K562 (cell line): ENCODE measurements around the gene CABP5. TPM values are rescaled to one million over a fixed set of nuclear protein-coding genes. Genes with fewer than 3 reads are reported as not detected.

Experiments
- CBX1 ChIP-seq: sonication (generic); IDR thresholded peaks from 2 replicates; pipeline ENCODE4 v1.6.1; 2016; ENCODE audit warnings: antibody characterized with exemption, low read depth, mild to moderate bottlenecking
- DDX20 ChIP-seq: fragments of 450-650 bp; IDR thresholded peaks from 2 replicates; pipeline ENCODE4 v1.6.1; 2016; ENCODE audit warnings: missing genetic modification characterization, low read depth, mild to moderate bottlenecking, missing compliant biosample characterization, moderate library complexity
- FOSL1 ChIP-seq: fragments of 200-800 bp; sonication (Bioruptor generic); conservative IDR thresholded peaks from 2 replicates; pipeline ENCODE4 v1.6.1; 2016; ENCODE audit warnings: missing genetic modification characterization, missing compliant biosample characterization
- FOXK1 ChIP-seq: sonication (generic); formaldehyde crosslinking; IDR thresholded peaks from 2 replicates; pipeline ENCODE4 v1.8.0; 2022; ENCODE audit warnings: missing genetic modification reagents, mild to moderate bottlenecking, borderline replicate concordance
- HNRNPL ChIP-seq: fragments of 200-400 bp; formaldehyde crosslinking; IDR thresholded peaks from 2 replicates; pipeline ENCODE4 v1.6.1; 2017; ENCODE audit warnings: low read depth, mild to moderate bottlenecking, low read length
- L3MBTL2 ChIP-seq: fragments of 450-650 bp; IDR thresholded peaks from 2 replicates; pipeline ENCODE4 v1.6.1; 2016; ENCODE audit warnings: mild to moderate bottlenecking, moderate library complexity
- MCM7 ChIP-seq, 2 experiments: fragments of 450-650 bp; IDR thresholded peaks; 2 replicates each; pipeline ENCODE4 v1.6.1; 2016 to 2018
- MECOM ChIP-seq: fragments of 250-450 bp; sonication (Bioruptor Pico); IDR thresholded peaks from 2 replicates; pipeline ENCODE4 v1.8.0; 2022; ENCODE audit warnings: inconsistent platforms
- NFATC3 ChIP-seq: fragments of 450-650 bp; IDR thresholded peaks from 2 replicates; pipeline ENCODE4 v1.6.1; 2017; ENCODE audit warnings: mild to moderate bottlenecking
- NFE2 ChIP-seq: IDR thresholded peaks from 2 replicates; pipeline ENCODE4 v1.6.1; 2014; ENCODE audit warnings: antibody characterized with exemption, low read depth
- NRF1 ChIP-seq, 2 experiments: fragments of 450-650 bp; IDR thresholded peaks in 1 of 2; conservative IDR thresholded peaks in 1 of 2; 2 replicates each; pipeline ENCODE4 v1.6.1; 2014; ENCODE audit warnings: mild to moderate bottlenecking in 2 of 2
- RBM34 ChIP-seq: fragments of 200-400 bp; formaldehyde crosslinking; IDR thresholded peaks from 2 replicates; pipeline ENCODE4 v1.6.1; 2018; ENCODE audit warnings: low read length, borderline replicate concordance; ENCODE audit not compliant: insufficient read depth
- SNRNP70 ChIP-seq: fragments of 200-400 bp; formaldehyde crosslinking; optimal IDR thresholded peaks from 2 replicates; pipeline ENCODE3; 2017; ENCODE audit warnings: low read depth, low read length
- SP2 ChIP-seq: IDR thresholded peaks from 2 replicates; pipeline ENCODE4 v1.6.1; 2011; ENCODE audit warnings: mild to moderate bottlenecking, low read depth, low read length, moderate library complexity; ENCODE audit not compliant: poor library complexity, severe bottlenecking; ENCODE audit errors: extremely low read depth
- ZNF75A ChIP-seq: fragments of 450-650 bp; formaldehyde crosslinking; IDR thresholded peaks from 2 replicates; pipeline ENCODE4 v1.4.0; 2020; ENCODE audit warnings: mild to moderate bottlenecking
- ZNF76 ChIP-seq: fragments of 250-450 bp; sonication (Bioruptor Pico); IDR thresholded peaks from 2 replicates; pipeline ENCODE4 v1.4.0; 2020; ENCODE audit warnings: mild to moderate bottlenecking, moderate library complexity, borderline replicate concordance
- polyA plus RNA-seq, 8 experiments: library from polyadenylated mRNA; depleted of rRNA in 4 of 8; stranded (reverse) in 5 of 8; unstranded in 3 of 8; fragments of >200 nt; fragmentation: Nextera tagmentation in 2 of 8; fragmentation: Illumina TruSeq in 1 of 8; extraction: Ambion mirVana in 2 of 8; extraction: Trizol in 1 of 8; gene quantifications; 2 replicates each; pipeline versions ENCODE4 v1.2.1 to v1.2.3, GENCODE V29; 2011 to 2014; ENCODE audit warnings: inconsistent platforms in 1 of 8, missing spikeins in 1 of 8
- total RNA-seq, 7 experiments: library from RNA; depleted of rRNA in 6 of 7; stranded (reverse); fragments of >200 nt in 6 of 7; fragmentation: Illumina TruSeq in 2 of 7; extraction: Trizol in 2 of 7; gene quantifications; 2 replicates each; pipeline versions ENCODE4 v1.2.1 to v1.2.3, GENCODE V29; 2011 to 2021; ENCODE audit warnings: low replicate concordance in 1 of 7

The CABP5 gene
- total and polyA plus RNA-seq, 9 of the 15 experiments (the other 6 are each of a cell fraction or from before 2014, with no cell fraction given) = not detected

- TF ChIP-seq FOXK1 (CRISPR knock-in tag) (no peak), MCM7 (IDR thresholded peaks at IDR 0.05) (no peak), NFATC3 (no peak), SP2 (peak; percentile 15), MECOM (CRISPR knock-in tag) (no peak), NRF1 (conservative IDR thresholded peaks at IDR 0.05 in 1 of 2, IDR thresholded peaks at IDR 0.05 in 1 of 2) (no peak), DDX20 (tag) (no peak), L3MBTL2 (no peak), ZNF75A (CRISPR knock-in tag) (no peak), SNRNP70 (no peak), NFE2 (no peak), FOSL1 (tag) (no peak), ZNF76 (no peak), HNRNPL (no peak), CBX1 (peak; percentile 50; the same call in 1 of the 2 replicates), RBM34 (no peak)
Measured at GRCh38 chr19:48006762-48007161, 37.1 kb downstream of the CABP5 start (continued).
